Vagina (tissue), 2 donors: ENCODE results near the gene NHERF2.

ENCODE experiments used
- CTCF ChIP-seq, 3 experiments: fragments of 450-650 bp in 2 of 3; fragments of 200-600 bp in 1 of 3; sonication (generic) in 1 of 3; IDR thresholded peaks; one replicate each; pipeline ENCODE4 v1.5.1; 2017 to 2019; ENCODE audit warnings: antibody characterized with exemption in 3 of 3, mild to moderate bottlenecking in 2 of 3, moderate library complexity in 2 of 3
- POLR2A ChIP-seq, 2 donors: fragments of 450-650 bp; IDR thresholded peaks; one replicate each; pipeline ENCODE4 v1.6.1; 2017; ENCODE audit warnings: antibody characterized with exemption in 2 of 2, mild to moderate bottlenecking in 2 of 2, moderate library complexity in 2 of 2
- POLR2AphosphoS5 ChIP-seq, 2 donors: sonication (generic); formaldehyde crosslinking; IDR thresholded peaks; one replicate each; pipeline ENCODE4 v1.9.0; 2017; ENCODE audit warnings: antibody characterized with exemption in 2 of 2, mild to moderate bottlenecking in 2 of 2, low read depth in 1 of 2; ENCODE audit not compliant: insufficient read depth in 1 of 2

DNA sequence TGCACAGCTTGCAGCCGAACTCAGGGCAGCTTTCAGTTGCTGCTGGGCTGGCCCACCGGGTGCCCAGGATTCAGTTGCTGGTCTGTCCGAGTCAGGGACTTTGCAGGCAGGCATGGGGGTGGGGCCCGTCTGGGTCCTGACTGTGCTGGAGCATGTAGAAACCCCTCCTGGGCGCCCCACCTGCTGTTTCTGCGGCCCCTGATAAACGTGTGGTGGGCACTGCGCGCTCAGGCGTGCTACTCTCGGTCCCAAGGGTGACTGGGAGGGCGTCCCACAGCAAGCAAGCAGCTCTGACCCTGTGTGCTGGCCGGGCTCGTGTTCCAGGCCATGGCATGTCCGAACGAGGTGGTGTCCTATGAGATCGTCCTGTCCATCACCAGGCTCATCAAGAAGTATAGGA is 33.6 kb downstream of the NHERF2 start:
- no peak for TF ChIP-seq CTCF (IDR thresholded peaks at IDR 0.05)
- no peak for TF ChIP-seq POLR2A (IDR thresholded peaks at IDR 0.05)
- no peak for TF ChIP-seq POLR2AphosphoS5 (IDR thresholded peaks at IDR 0.05; ENCODE audit: insufficient read depth in 1 of 2, low read depth in 1 of 2)
